ENCODE measurements around the gene HAND2.

Gene HAND2

GRCh38 chr4:173573286-173573685, 43.3 kb upstream of the HAND2 start:
- no peak for TF ChIP-seq CTCF (IDR thresholded peaks at IDR 0.05; ENCODE audit: low read depth, low read length)
- Histone ChIP-seq H3K36me3 (no peaks in the 10 kb centered on the region), H3K4me3 (ENCODE audit: low read depth, low read length) (no peak overlapping the region), H3K27ac (no peak overlapping the region), H3K27me3 (ENCODE audit: insufficient read depth, low read depth, severe bottlenecking) (no peaks in the 10 kb centered on the region), H3K9me3 (ENCODE audit: severe bottlenecking) (no peaks in the 10 kb centered on the region)
- DNase-seq = no peak

DNA sequence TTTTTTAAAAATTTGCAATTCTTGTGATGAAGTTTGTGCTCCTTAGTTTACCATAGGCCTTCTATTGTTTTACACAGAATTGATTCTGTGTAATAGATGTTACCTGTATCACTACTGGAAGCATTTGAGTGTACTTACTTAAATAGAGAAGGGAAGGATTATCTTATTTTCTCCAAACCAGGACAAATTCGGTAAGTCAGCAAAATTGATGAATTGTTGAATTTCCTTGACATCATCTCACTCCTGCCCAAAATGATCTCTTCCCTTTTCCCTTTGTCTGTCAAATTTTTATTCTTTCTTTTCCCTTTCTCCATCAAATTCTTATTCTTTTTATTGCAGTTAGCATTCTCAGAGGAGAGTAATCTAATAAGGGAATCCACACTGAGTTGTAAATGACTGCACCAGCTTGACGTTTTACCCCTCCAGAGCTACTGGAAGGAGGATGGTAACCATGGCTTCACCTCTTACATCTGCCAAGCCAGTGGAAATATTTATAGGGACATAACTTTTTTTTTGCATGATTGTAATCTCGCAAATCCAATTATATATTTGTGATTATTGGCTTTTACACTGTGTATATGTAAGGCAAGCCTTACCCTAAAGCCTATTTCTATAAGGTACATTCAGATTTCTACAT, 42.6 kb upstream of the HAND2 start:
- Histone ChIP-seq H3K36me3 (no peaks in the 10 kb centered on the region), H3K27me3 (ENCODE audit: insufficient read depth, low read depth, severe bottlenecking) (no peaks in the 10 kb centered on the region), H3K9me3 (ENCODE audit: severe bottlenecking) (no peaks in the 10 kb centered on the region), H3K27ac (no peak overlapping the region), H3K4me3 (ENCODE audit: low read depth, low read length) (no peak overlapping the region)
- DNase-seq = no peak
- TF ChIP-seq CTCF (IDR thresholded peaks at IDR 0.05; ENCODE audit: low read depth, low read length) = no peak

DNA sequence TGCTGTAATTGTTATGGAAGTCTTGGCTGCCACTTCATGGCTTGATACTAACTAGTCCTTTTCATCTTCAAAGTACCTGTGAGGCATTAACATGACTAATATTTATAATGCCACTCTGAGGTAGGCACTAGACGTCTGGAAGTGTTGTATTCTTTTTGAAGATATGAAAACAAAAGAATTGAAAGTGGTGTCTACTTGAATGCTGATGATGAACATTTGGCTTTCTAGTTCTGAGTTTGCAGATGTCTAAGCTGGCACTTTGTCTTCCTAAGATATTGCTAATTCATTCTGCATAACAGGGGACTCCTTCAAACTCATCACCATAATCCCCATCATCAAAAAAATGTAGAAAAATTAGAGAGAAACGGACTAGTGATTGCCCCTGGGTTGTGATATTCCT, 41.6 kb upstream of the HAND2 start:
- no peak for TF ChIP-seq CTCF (IDR thresholded peaks at IDR 0.05; ENCODE audit: low read depth, low read length)
- Histone ChIP-seq H3K36me3 (no peaks in the 10 kb centered on the region), H3K27ac (no peak overlapping the region), H3K27me3 (ENCODE audit: insufficient read depth, low read depth, severe bottlenecking) (no peaks in the 10 kb centered on the region), H3K4me3 (ENCODE audit: low read depth, low read length) (no peak overlapping the region), H3K9me3 (ENCODE audit: severe bottlenecking) (no peaks in the 10 kb centered on the region)
- DNase-seq = no peak

DNA sequence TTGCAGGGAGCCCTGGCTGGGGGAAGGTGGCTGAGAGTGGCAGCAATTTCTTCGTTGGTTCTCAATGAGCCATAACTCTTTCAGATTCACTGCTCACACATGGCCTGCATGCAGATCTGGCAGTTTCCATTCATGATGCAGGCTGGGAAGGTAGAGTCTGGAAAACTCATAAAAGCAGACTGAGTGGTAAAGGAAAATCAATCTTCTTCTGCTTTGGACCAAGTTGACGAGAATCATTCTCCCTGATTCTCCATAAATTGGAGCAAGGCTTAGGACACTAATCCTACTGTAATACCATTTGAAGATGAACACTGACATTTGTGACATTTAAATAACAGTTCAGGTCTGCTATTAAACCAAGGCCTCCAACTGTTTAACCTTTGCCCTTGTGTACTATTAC, 35.3 kb upstream of the HAND2 start:
- H3K27me3 ChIP-seq (ENCODE audit: insufficient read depth, low read depth, severe bottlenecking) = no peaks in the 10 kb centered on the region
- H3K27ac ChIP-seq = no peak overlapping the region
- TF ChIP-seq CTCF (IDR thresholded peaks at IDR 0.05; ENCODE audit: low read depth, low read length) = no peak

GRCh38 chr4:173564461-173564860, 34.4 kb upstream of the HAND2 start:
- H3K36me3 ChIP-seq = no peaks in the 10 kb centered on the region
- H3K27me3 ChIP-seq (ENCODE audit: insufficient read depth, low read depth, severe bottlenecking) = no peaks in the 10 kb centered on the region
- H3K27ac ChIP-seq = no peak overlapping the region
- no peak for TF ChIP-seq CTCF (IDR thresholded peaks at IDR 0.05; ENCODE audit: low read depth, low read length)
- DNase-seq = no peak
- H3K9me3 ChIP-seq (ENCODE audit: severe bottlenecking) = no peaks in the 10 kb centered on the region
- no peak overlapping the region for H3K4me3 ChIP-seq (ENCODE audit: low read depth, low read length)

More for the DNA sequence above, 35.3 kb upstream of the HAND2 start:
- no peak for DNase-seq
- Histone ChIP-seq H3K4me3 (ENCODE audit: low read depth, low read length) (no peak overlapping the region), H3K36me3 (no peaks in the 10 kb centered on the region), H3K9me3 (ENCODE audit: severe bottlenecking) (no peaks in the 10 kb centered on the region)

GRCh38 chr4:173560896-173561295, 30.9 kb upstream of the HAND2 start:
- Histone ChIP-seq H3K27ac (no peak overlapping the region), H3K27me3 (ENCODE audit: insufficient read depth, low read depth, severe bottlenecking) (no peaks in the 10 kb centered on the region), H3K4me3 (ENCODE audit: low read depth, low read length) (no peak overlapping the region), H3K9me3 (ENCODE audit: severe bottlenecking) (no peaks in the 10 kb centered on the region), H3K36me3 (no peaks in the 10 kb centered on the region)
- DNase-seq = no peak
- TF ChIP-seq CTCF (IDR thresholded peaks at IDR 0.05; ENCODE audit: low read depth, low read length) = no peak

Measured in WERI-Rb-1 (cell line).